AG04449 (cell line): ENCODE data around the gene LEPR.

Source experiments
- CTCF ChIA-PET: fragments of 350-600 bp; formaldehyde crosslinking; extraction: SDS; loops from one replicate; lab custom pipeline; 2021; ENCODE audit warnings: antibody characterized with exemption; lab: Yijun Ruan, JAX
- POLR2A ChIA-PET: fragments of 400-600, 350-600 bp; formaldehyde crosslinking; extraction: SDS; loops from one replicate; lab custom pipeline; 2020; ENCODE audit warnings: antibody characterized with exemption, inconsistent platforms; lab: Yijun Ruan, JAX
- DNase-seq: peaks from one replicate; pipeline ENCODE4 v3.0.0-alpha.2; 2010; ENCODE audit warnings: low read depth, low spot score
- H3K4me3 ChIP-seq: 2 replicates; pipeline ENCODE4 v1.5.1; 2011; ENCODE audit warnings: low read depth, mild to moderate bottlenecking, control low read depth, low read length
- CTCF ChIP-seq: IDR thresholded peaks from one replicate; pipeline ENCODE4 v1.5.1; 2011; ENCODE audit warnings: mild to moderate bottlenecking, moderate library complexity, low read length, control low read depth, inconsistent platforms; ENCODE audit not compliant: insufficient read depth; ENCODE audit errors: missing control alignments

LEPR gene

GRCh38 chr1:65409314-65409713, 11.2 kb upstream of the LEPR start:
- ChIA-PET POLR2A (no interaction called here), CTCF (interaction anchor here (1.3 kb wide), 1 partner anchor 16 kb away, joined by 4 read pairs; no protein-coding TSS in a partner anchor)
- H3K4me3 ChIP-seq = no peak overlapping the region
- TF ChIP-seq CTCF = no peak
- DNase-seq = no peak

GRCh38 chr1:65409816-65410326, 10.6 kb upstream of the LEPR start:
- no peak for TF ChIP-seq CTCF
- ChIA-PET CTCF (interaction anchor here (1.3 kb wide), 1 partner anchor 16 kb away, joined by 4 read pairs; no protein-coding TSS in a partner anchor), POLR2A (interaction anchor here (1.0 kb wide), 1 partner anchor 10 kb away, joined by 3 read pairs; no protein-coding TSS in a partner anchor)
- no peak overlapping the region for H3K4me3 ChIP-seq
- no peak for DNase-seq

GRCh38 chr1:65412256-65412983, 8.0 kb upstream of the LEPR start:
- H3K4me3 ChIP-seq = no peak overlapping the region
- TF ChIP-seq CTCF = no peak
- ChIA-PET CTCF (interaction anchor here (1.7 kb wide), 1 partner anchor 47 kb away, joined by 5 read pairs; no protein-coding TSS in a partner anchor), POLR2A (interaction anchor here (0.5 to 0.6 kb wide), 2 partner anchors 14 to 165 kb away, joined by 3 read pairs; no protein-coding TSS in a partner anchor)
- no peak for DNase-seq

GRCh38 chr1:65412984-65413375, 7.5 kb upstream of the LEPR start:
- ChIA-PET CTCF (no interaction called here), POLR2A (interaction anchor here (0.5 to 0.6 kb wide), 2 partner anchors 14 to 166 kb away, joined by 3 read pairs; no protein-coding TSS in a partner anchor)
- peak; percentile 64 for DNase-seq
- TF ChIP-seq CTCF = no peak
- H3K4me3 ChIP-seq = no peak overlapping the region

GRCh38 chr1:65414538-65414937, 5.9 kb upstream of the LEPR start:
- ChIA-PET POLR2A (no interaction called here), CTCF (no interaction called here)

More at GRCh38 chr1:65414538-65414937, 5.9 kb upstream of the LEPR start:
- no peak for DNase-seq
- no peak overlapping the region for H3K4me3 ChIP-seq
- no peak for TF ChIP-seq CTCF
